PC-9 (cell line): ENCODE measurements around the gene NPW. TPM values are rescaled to one million over a fixed set of nuclear protein-coding genes. Genes with fewer than 3 reads are reported as not detected.
A peak's percentile ranks its signal among the peaks of the same experiment; 100 is the strongest.

Experiments
- BruUV-seq: library from RNA; stranded (reverse); fragments of 400-500 nt; replicated peaks from 2 replicates; lab custom pipeline; 2021; lab: Mats Ljungman, UMichigan
- CTCF ChIA-PET: fragments of 300-600 bp; sonication (Branson Sonifier 250); formaldehyde crosslinking; loops from one replicate; lab custom pipeline; 2022; ENCODE audit warnings: antibody characterized with exemption; lab: Charles Lee
- POLR2A ChIA-PET: fragments of 300-600 bp; sonication (Branson Sonifier 250); formaldehyde crosslinking; loops from one replicate; lab custom pipeline; 2022; ENCODE audit warnings: antibody characterized with exemption; ENCODE audit not compliant: unreplicated experiment; lab: Charles Lee
- DNase-seq, 2 experiments: peaks; one replicate each; pipeline versions ENCODE4 v3.0.0 to v3.0.0-alpha.2; 2015 to 2022; ENCODE audit warnings: mixed read lengths in 1 of 2
- H2AFZ ChIP-seq: fragments of 200-600 bp; sonication (generic); 2 replicates; pipeline ENCODE4 v1.8.1; 2017; ENCODE audit warnings: antibody characterized with exemption
- H3F3A ChIP-seq: fragments of 200-600 bp; sonication (generic); 2 replicates; pipeline ENCODE4 v1.8.1; 2017; ENCODE audit warnings: antibody characterized with exemption, mild to moderate bottlenecking, low read depth; ENCODE audit not compliant: insufficient read depth
- H3K27ac ChIP-seq: fragments of 200-600 bp; sonication (generic); 2 replicates; pipeline ENCODE4 v1.6.1; 2016; ENCODE audit warnings: mixed run types
- H3K27me3 ChIP-seq: fragments of 200-600 bp; sonication (generic); 2 replicates; pipeline ENCODE4 v1.6.1; 2016; ENCODE audit warnings: low read depth, mixed run types; ENCODE audit not compliant: insufficient read depth
- H3K36me3 ChIP-seq: fragments of 200-600 bp; sonication (generic); 2 replicates; pipeline ENCODE4 v1.6.1; 2016; ENCODE audit warnings: low read depth, mixed run types
- H3K4me1 ChIP-seq: fragments of 200-600 bp; sonication (generic); replicated peaks from 2 replicates; pipeline ENCODE4 v1.6.1; 2016; ENCODE audit warnings: mixed run types; ENCODE audit not compliant: insufficient read depth
- H3K4me2 ChIP-seq: fragments of 200-600 bp; sonication (generic); 2 replicates; pipeline ENCODE4 v1.6.1; 2017; ENCODE audit warnings: mixed run types
- H3K4me3 ChIP-seq: fragments of 200-600 bp; sonication (generic); 2 replicates; pipeline ENCODE4 v1.6.1; 2016; ENCODE audit warnings: mixed run types
- H3K79me2 ChIP-seq: fragments of 200-600 bp; sonication (generic); 2 replicates; pipeline ENCODE4 v1.6.1; 2017; ENCODE audit warnings: low read depth, mixed run types
- H3K9me2 ChIP-seq: fragments of 200-600 bp; sonication (generic); 2 replicates; pipeline ENCODE4 v1.8.1; 2017; ENCODE audit warnings: mild to moderate bottlenecking; ENCODE audit not compliant: insufficient read depth
- H3K9me3 ChIP-seq: fragments of 200-600 bp; sonication (generic); 2 replicates; pipeline ENCODE4 v1.8.1; 2016; ENCODE audit warnings: low read depth; ENCODE audit not compliant: insufficient read depth
- H4K20me1 ChIP-seq: fragments of 200-600 bp; sonication (generic); 2 replicates; pipeline ENCODE4 v1.8.1; 2017; ENCODE audit not compliant: insufficient read depth
- CTCF ChIP-seq: fragments of 200-600 bp; sonication (generic); conservative IDR thresholded peaks from 2 replicates; pipeline ENCODE4 v1.6.1; 2017; ENCODE audit warnings: mixed run types, antibody characterized with exemption, mild to moderate bottlenecking, moderate library complexity
- EZH2 ChIP-seq: fragments of 200-600 bp; sonication (generic); IDR thresholded peaks from 2 replicates; pipeline ENCODE4 v1.8.0; 2017; ENCODE audit warnings: antibody characterized with exemption, low read depth
- intact Hi-C: fragments of 100-400 bp; cut with micrococcal nuclease; formaldehyde crosslinking; loops from one replicate; pipeline ENCODE4 v1.10.0; 2022; ENCODE audit not compliant: unreplicated experiment
- total RNA-seq: library from RNA; stranded (reverse); gene quantifications from 2 replicates; pipeline ENCODE4 v1.2.3, GENCODE V29; 2021

NPW gene
- total RNA-seq, 1 experiment from 2014 or later = 4.0 TPM

GRCh38 chr16:2036200-2036966, 16.8 kb downstream of the NPW start:
- POLR2A ChIA-PET = interaction anchor here (0.6 to 0.7 kb wide), 2 partner anchors 64 to 71 kb away, joined by 3 read pairs; partner anchors contain the start of genes RPS2 and TBL3
- no peaks in the 10 kb centered on the region for H3K9me3 ChIP-seq
- DNase-seq = no peak
- no peaks in the 10 kb centered on the region for H3K36me3 ChIP-seq
- H3K27ac ChIP-seq = no peak overlapping the region
- peaks cover 18% of the 10 kb centered on the region for H3F3A ChIP-seq
- H2AFZ ChIP-seq = no peak overlapping the region
- CTCF ChIA-PET = interaction anchor here (0.8 kb wide), 1 partner anchor 11 kb away, joined by 3 read pairs; the partner anchor contains the start of genes NTHL1 and TSC2
- no peaks in the 10 kb centered on the region for H3K9me2 ChIP-seq
- H3K4me1 ChIP-seq = peaks cover 30% of the 10 kb centered on the region
- H4K20me1 ChIP-seq = no peaks in the 10 kb centered on the region
- no peaks in the 10 kb centered on the region for H3K27me3 ChIP-seq
- H3K79me2 ChIP-seq = no peaks in the 10 kb centered on the region
- intact Hi-C loops = no loop called here
- BruUV-seq = no TSS peak
- H3K4me3 ChIP-seq = no peak overlapping the region
- H3K4me2 ChIP-seq = no peak overlapping the region
- no peak for TF ChIP-seq CTCF
- no peak for TF ChIP-seq EZH2

- POLR2A ChIA-PET = no interaction called here
- no peak for TF ChIP-seq CTCF
- no peak for TF ChIP-seq EZH2
- peaks cover 37% of the 10 kb centered on the region for H3K4me1 ChIP-seq
These were observed 17.5 kb downstream of the NPW start for GRCh38 chr16:2037115-2037514.

GRCh38 chr16:2037647-2038381, 18.2 kb downstream of the NPW start:
- H3K9me2 ChIP-seq = no peaks in the 10 kb centered on the region
- no peak overlapping the region for H3K27ac ChIP-seq
- no peaks in the 10 kb centered on the region for H4K20me1 ChIP-seq
- H2AFZ ChIP-seq = no peak overlapping the region
- H3K4me3 ChIP-seq = no peak overlapping the region
- H3K4me2 ChIP-seq = no peak overlapping the region
- DNase-seq = no peak
- ChIA-PET POLR2A (no interaction called here), CTCF (interaction anchor here (0.6 kb wide), 1 partner anchor 26 kb away, joined by 18 read pairs; no protein-coding TSS in a partner anchor)
- H3K79me2 ChIP-seq = no peaks in the 10 kb centered on the region
- H3F3A ChIP-seq = peaks cover 29% of the 10 kb centered on the region
- no peaks in the 10 kb centered on the region for H3K9me3 ChIP-seq
- TF ChIP-seq EZH2 (no peak), CTCF (no peak)
- no peaks in the 10 kb centered on the region for H3K36me3 ChIP-seq
- no peaks in the 10 kb centered on the region for H3K27me3 ChIP-seq
- H3K4me1 ChIP-seq = peaks cover 41% of the 10 kb centered on the region
- BruUV-seq = TSS peak; percentile 22
- intact Hi-C loops = no loop called here

More at GRCh38 chr16:2037115-2037514, 17.5 kb downstream of the NPW start:
- no peaks in the 10 kb centered on the region for H3K27me3 ChIP-seq
- intact Hi-C loops = no loop called here
- H3K36me3 ChIP-seq = no peaks in the 10 kb centered on the region
- no peaks in the 10 kb centered on the region for H3K79me2 ChIP-seq
- no peak overlapping the region for H2AFZ ChIP-seq
- H3K9me2 ChIP-seq = no peaks in the 10 kb centered on the region
- no peak overlapping the region for H3K4me3 ChIP-seq
- DNase-seq = no peak
- no peak overlapping the region for H3K27ac ChIP-seq
- peaks cover 25% of the 10 kb centered on the region for H3F3A ChIP-seq
- CTCF ChIA-PET = no interaction called here
- H3K9me3 ChIP-seq = no peaks in the 10 kb centered on the region
- no peaks in the 10 kb centered on the region for H4K20me1 ChIP-seq
- no TSS peak for BruUV-seq
- H3K4me2 ChIP-seq = no peak overlapping the region
